HFF-Myc (cell line): ENCODE measurements around the gene LETM1.
A peak's percentile ranks its signal among the peaks of the same experiment; 100 is the strongest.

ENCODE experiments used
- DNase-seq: peaks from one replicate; pipeline ENCODE4 v3.0.0-alpha.2; 2011; ENCODE audit warnings: low read depth; ENCODE audit errors: extremely low read depth
- H3K4me3 ChIP-seq: replicated peaks from 2 replicates; pipeline ENCODE4 v1.5.1; 2011; ENCODE audit warnings: low read depth, mild to moderate bottlenecking, control low read depth, low read length
- CTCF ChIP-seq: IDR thresholded peaks from 2 replicates; pipeline ENCODE4 v1.5.1; 2012; ENCODE audit warnings: mild to moderate bottlenecking, low read depth, low read length, control low read depth; ENCODE audit errors: missing control alignments

LETM1 gene

DNA sequence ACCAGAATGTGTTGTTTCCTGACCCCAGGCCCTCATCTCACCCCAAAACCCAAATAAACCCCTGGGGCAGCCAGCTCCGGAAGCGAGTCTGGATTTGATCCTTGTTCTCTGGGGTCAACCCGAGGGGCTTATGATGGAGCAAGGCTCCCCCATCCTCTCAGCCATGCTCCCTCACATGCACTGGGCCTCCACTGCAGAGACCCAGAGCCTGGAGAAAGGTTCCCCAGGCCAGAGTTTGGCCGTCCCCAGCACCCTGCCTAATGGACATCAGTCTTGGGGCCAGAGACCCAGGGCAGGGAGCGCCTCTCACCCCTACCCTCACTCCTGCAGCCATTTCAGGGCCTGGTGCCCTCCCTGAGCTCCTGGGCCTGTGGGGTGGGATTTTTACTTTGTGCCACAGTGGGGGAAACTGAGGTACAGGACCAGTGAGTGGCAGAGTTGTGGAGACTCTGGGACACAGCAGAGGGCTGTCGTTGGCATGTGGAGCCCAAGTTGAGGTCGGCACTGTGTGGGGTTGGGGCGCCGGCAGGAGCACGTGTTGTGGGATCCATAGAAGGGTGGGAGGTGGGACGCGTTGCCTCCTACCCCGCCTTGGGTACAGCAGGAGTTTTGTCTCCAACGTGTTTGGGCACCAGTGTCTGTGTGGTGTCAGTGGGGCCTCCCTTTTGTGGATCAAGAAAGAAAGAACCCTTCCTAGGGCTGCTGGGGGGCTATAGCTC is 59.3 kb downstream of the LETM1 start:
- no peak for TF ChIP-seq CTCF
- H3K4me3 ChIP-seq: no peak overlapping the region

DNA sequence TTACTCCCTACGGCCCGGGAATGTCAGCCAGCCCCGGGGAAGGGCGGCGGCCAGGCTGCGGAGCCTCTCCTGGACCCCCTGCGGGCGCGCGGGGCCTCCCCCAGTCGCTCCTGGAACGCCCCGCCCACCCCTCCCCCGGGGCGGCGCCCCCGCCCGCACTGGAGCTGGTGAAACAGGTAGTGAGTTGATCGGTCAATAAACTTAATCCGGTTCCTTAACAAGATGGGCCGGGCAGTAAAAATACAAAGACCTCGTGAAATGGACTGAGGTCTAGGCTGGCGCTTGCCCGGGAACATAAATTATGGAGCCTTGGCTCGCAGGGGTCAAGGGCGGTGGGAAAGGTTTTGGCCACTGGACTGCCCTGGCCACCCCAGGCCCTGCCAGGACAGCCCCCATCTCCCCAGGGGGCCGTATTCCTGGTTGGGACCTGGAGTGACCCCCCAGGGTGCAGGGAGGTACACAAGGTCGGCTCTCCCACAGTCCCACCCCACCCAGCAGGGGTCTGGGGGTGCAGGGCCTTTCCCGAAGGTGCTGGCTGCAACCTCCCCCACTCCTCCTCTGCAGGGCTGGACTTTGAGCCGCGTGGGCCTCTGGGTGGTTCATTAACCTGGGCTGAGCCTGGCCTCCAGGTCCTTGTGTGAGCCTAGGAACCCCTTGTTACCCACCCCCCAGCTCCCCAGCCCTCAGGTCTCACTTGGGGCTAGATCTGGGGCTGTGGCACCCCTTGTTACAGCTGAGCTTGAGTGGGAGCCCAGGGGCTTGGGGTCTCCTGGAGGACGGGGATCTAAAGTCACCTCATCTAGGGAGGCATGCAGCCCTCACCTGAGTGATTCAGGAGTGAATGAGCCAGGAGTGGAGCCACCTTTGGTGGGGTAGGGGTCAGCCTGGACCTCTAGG is 60.4 kb downstream of the LETM1 start:
- no peak for DNase-seq
- H3K4me3 ChIP-seq: no peak overlapping the region

More for the DNA sequence above, 59.3 kb downstream of the LETM1 start:
- no peak for DNase-seq

DNA sequence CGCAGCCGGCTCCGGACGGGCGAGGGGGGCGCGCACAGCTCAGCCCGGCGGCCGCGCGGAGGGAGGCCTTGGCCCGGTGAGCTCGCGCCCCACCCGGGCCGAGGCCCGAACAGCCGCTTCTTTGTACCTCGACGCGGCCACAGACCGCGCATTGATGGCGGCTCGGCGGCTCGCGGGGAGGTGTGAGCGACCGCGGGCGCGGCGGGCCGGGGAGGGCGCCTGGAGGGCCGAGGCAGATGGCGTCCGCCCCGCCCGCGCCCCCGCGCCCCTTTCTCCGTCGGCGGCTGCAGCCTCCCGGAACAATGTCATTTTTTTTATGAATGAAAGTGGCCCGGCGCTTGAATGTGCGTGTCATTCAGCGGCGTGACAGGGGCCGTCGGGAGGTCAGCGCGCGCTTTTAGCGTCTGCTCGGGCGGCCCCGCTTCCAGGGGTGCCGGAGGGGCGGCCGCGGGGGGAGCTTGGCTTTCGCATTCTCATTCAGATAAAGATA is 61.1 kb downstream of the LETM1 start:
- no peak overlapping the region for H3K4me3 ChIP-seq

More for the DNA sequence above, 60.4 kb downstream of the LETM1 start:
- TF ChIP-seq CTCF: no peak

DNA sequence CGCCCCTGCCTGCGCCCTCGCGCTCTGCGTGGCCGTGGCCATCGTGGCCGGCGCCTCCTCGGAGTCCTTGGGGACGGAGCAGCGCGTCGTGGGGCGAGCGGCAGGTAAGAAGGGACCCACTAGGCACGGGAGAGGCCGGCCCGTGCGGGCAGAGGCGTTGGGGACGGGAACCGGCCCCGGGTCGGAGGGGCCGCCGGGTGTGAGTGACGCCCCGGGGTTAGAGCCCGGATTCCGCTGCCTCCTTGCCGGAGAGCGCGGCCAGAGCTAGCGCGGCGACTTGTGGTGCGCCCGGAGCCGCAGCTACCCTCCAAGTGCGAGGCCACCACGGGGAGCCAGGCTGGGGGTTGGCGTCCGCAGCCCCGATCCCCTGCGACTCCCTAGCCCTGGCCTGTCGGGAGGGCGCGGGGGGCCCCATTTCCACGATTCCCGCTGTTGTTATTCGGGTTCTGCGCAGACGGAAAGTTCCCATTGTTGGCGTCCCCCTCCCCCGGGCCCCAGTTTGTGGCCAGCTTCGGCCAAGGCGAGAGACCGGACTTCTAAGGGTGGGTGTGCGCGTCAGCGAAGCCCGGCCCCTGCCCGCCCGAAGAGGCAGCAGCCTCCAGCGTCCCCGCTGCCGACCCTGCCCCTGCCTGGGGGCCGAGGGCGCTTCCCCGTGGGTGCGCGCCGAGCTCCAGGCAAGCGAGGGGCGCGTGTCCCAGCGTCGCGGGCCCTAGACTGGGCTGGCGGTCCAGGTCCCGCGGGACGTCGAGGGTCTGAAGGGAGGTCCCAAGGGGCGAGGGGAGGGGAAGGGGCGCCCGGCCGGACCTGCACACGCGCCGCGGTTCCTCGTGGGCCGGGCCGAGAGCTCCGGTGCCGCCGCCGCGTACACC is 61.8 kb downstream of the LETM1 start:
- no peak for TF ChIP-seq CTCF
- 0 out of 2 replicates have a peak overlapping the region, but pooled peaks have one; percentile 9 for H3K4me3 ChIP-seq
- DNase-seq: no peak

More for the DNA sequence above, 61.1 kb downstream of the LETM1 start:
- TF ChIP-seq CTCF: no peak
- no peak for DNase-seq

DNA sequence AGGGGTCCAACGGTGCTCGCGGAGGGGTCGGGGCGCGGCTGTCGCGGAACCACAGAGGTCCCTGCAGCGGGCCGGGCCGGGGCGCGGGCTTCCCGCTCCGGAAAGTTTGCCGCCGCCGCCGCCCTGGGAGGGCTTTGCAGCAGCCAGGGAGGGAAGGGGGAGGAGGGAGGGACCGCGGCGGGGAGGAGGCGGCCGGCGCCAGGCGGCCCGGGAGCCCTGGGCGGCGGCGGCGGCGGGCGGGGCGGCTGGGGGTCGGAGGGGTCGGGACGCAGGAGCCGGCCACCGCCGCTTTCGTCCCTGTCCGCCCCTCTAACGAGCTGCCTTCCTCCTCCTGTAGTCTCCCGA is 62.5 kb downstream of the LETM1 start:
- no peak for TF ChIP-seq CTCF
- H3K4me3 ChIP-seq: no peak overlapping the region
- no peak for DNase-seq

DNA sequence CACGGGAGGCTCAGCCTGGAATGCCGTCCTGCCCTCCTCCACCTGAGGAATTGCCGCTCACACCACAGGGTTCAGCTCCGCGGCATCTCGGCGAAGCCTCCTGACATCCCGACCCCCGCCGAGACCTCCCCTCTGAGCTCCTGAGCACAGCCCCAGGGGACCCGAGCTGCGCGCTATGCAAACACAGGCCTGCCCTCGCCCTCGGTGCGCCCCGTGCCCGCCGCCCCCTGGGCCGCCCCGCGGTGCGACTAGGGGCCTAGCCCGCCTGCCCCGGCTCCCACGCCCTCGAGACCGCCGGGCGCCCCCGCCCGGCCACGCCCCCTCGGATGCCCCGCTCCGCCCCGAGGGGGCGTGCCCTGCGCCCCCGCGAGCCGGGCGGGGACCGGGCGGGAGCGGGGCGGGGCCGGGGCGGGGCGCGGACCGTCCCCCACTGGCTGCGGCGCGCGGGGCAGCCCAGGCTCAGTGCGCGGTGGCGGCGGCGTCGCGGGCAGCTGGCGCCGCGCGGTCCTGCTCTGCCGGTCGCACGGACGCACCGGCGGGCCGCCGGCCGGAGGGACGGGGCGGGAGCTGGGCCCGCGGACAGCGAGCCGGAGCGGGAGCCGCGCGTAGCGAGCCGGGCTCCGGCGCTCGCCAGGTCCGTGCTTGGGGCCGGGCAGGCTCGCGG is 63.0 kb downstream of the LETM1 start, which contains the start of gene FGFR3:
TSS of gene FGFR3 (plus strand) at position 462 of the 664 bp plus-strand sequence. CDS start 642 bp downstream, outside the sequence.
- H3K4me3 ChIP-seq: 0 out of 2 replicates have a peak within 1 kb of the TSS, but pooled peaks have one; percentile 9
- no peak for DNase-seq

More for the DNA sequence above, 63.0 kb downstream of the LETM1 start, which contains the start of gene FGFR3:
- no peak for TF ChIP-seq CTCF
